ENCODE measurements around the gene PEAK1.
"Not testable (repeated sequence)": the region's sequence is repeated elsewhere in the genome, so short reads cannot be mapped to it uniquely, and the experiment has no call there.

PEAK1 gene

DNA sequence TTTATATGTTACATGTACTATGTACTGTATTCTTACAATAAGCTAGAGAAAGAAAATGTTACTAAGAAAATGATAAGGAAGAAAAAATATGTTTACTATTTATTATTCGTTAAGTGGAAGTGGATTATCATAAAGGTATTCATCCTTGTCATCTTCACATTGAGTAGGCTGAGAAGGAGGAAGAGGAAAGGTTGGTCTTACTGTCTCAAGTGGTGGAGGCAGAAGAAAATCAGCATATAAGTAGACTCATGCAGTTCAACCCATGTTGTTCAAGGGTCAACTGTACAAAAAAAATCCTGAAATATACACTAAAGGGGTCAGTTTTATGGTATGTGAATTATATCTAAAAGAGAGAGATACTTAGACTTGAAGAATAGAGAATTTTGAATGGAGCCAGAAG, 6.5 kb upstream of the PEAK1 start:
- in situ Hi-C loops (cut with MboI; ENCODE audit: low sequenced_read_pairs) = no loop called here

DNA sequence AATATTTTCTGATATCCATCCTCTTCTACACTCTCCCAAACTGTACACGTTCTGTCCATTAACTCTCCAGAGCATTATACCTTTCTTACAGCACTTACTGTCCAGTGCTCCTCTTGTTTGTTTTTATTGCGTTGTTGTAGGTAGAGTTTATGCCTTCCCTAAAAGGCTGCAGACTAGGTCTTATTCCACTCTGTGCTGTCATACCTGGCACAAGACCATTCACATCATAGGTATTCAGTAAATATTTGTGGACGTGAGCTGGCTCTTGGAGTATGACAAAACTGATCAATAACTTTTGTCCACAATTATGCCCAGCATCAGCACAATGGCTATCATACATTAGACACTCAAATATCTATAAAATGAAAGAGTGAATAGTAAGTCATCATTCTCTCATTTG, 5.2 kb upstream of the PEAK1 start:
- in situ Hi-C loops (cut with MboI; ENCODE audit: low sequenced_read_pairs) = no loop called here

DNA sequence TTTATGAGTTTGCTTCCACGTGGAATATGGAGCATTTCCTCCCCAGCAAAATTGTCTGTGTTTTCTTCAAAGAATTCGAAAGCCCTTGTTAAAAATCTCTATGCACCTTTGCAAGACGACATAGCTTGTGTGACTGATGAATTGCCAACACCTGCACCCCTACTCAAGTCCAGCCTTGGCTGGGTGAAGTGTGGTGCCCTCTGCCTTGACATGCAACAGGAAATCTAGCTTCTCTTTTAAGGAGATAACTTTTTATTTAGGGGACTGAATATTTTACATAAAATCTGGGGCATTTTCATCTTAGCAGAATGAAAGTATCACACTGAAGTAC, 1.4 kb upstream of the PEAK1 start:
- in situ Hi-C loops (cut with MboI; ENCODE audit: low sequenced_read_pairs) = no loop called here

DNA sequence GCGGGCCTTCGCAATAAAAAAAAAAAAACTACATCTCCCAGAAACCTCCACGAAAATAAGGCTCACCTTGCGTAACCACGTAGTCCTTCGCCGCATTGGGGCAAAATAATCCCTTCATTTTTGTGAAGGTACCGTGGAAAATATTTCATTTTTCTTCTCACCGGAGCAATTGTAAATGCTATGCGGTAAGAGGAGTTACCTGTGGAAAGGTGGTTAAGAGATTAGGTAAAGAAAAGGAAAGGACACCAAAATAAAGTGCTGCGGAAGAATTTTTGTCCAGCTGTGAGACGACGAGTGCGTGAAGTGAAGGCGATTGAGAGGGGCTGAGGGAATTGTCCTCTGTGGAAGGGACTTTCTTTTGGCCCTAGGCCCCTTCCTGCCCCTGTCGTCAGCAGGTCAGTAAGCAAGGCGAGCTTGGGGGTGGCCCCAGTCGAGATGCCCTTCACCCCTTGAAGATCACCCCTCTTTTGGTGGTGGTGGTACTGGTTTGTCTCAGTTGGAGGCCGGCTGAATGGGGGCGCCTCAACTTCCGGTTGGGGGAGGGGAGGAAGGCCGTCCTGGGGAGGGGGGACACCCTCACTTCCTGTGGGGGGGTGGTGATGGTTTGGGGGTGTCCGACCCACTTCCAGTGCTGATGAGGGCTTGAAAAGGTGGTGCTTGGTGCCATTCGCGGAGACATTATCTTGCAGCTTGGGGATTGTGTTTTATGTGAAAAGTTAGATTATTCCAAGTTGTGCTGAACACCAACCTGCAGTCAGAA, 886 bp upstream of the PEAK1 start, which contains the start of gene HMG20A:
Gene HMG20A, plus strand, starts transcription at position 279 of the 760 bp plus-strand sequence. CDS start 37,520 bp downstream, outside the sequence.
- in situ Hi-C loops (cut with MboI; ENCODE audit: low sequenced_read_pairs) = no loop called here

DNA sequence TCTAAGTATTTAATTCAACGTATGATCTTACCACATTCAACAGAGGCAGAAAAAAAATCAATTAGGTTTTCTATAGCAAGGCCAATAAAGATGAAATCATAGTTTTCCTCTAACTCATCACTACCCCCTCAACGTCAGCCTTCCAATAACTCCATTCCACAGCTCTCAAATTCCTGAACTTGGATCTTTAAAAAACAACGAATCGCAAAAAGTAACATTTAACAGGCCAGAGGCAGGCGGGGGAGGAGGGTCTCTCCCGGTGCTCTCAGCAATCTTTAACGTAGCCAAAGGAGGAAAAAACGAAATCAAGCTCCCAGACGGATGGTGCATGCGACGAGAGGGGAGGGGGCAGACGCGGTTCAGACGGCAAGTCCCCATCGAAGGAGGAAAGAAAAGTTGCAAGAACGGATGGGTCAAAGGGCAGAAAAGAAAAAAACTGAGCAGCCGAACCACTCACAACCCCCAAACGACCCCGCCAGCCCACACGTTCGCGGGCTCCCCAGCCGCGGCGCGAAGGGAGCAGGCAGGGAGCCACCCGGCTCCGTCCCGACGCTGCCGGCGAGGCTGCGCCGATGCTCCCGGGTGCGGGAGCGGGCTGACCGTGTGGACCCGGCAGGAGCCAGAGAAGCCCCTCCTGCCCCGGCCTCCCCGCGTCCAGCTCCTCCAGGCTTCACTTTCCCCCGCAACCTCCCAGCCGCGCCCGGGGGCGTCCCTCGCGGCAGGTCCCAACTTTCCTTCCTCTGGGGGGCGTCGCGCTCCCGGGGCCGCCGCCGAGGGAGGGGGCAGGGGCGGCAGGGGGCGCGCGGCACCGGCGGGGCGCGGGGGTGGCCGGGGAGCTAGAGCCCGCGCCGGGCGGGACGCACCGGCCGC, 703 bp downstream of the PEAK1 start:
- in situ Hi-C loops (cut with MboI; ENCODE audit: low sequenced_read_pairs) = no loop called here

DNA sequence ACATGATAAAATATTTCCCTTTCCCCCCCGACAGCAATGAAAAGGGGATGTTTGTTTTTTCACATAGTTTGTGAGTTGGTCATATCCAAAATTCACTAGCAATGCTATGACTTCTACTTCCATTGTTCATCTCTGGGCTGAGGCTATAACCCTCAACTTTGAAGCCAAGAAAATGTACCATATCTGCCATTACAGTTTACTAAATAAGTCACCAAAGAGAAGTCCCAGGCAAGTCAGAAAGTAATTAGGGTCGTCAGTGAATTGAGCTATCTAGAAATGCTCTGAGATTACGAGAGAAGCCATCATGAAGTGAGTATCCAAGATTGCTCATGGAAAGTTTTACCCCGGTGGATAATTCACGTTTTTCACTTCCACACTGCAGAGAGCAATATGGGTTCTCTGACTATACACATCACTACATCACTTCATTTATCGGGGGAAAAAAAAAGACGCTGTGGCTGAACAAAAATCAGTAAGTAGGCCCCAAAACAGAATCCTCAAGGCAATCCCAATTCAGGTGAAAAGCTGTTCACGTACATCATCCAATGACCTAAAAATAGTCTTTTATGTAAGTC, 1.4 kb downstream of the PEAK1 start:
- in situ Hi-C loops (cut with MboI; ENCODE audit: low sequenced_read_pairs) = no loop called here

DNA sequence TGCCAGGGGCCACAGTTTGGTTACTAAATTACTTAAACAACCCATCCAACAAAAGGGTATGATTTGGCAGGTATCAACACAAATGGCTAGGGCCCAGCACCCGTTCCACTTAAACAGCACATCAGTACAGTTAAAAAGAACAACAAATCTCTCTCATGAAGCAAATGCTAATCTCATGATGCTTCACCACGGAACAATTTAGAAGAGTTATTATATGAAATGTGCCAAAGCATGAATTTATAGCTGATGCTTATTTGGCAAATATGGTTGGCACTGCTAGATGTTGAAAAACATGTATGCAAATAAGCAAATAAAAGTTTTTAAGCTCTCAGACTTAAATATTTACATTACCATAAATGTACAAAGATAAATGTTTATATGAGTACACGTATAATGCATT, 2.3 kb downstream of the PEAK1 start:
- in situ Hi-C loops (cut with MboI; ENCODE audit: low sequenced_read_pairs) = no loop called here

DNA sequence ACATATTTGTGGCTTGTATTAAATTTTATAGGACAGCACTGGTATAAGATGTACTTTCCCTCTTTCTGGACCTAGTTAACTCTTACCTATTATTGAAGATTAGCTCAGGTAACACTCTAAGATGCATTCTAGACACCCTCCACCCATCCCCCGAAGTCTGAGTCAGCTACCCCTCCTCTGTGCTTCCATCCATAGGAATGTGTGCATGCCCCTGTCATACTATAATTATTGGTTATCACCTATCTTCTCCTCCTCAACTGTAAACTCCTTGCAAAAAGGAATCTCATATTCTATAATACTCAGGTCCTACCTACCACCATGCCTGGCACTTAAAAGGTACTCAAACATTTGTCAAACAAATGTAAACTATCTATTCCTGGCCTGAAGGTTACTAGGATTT, 3.0 kb downstream of the PEAK1 start:
- in situ Hi-C loops (cut with MboI; ENCODE audit: low sequenced_read_pairs) = no loop called here

DNA sequence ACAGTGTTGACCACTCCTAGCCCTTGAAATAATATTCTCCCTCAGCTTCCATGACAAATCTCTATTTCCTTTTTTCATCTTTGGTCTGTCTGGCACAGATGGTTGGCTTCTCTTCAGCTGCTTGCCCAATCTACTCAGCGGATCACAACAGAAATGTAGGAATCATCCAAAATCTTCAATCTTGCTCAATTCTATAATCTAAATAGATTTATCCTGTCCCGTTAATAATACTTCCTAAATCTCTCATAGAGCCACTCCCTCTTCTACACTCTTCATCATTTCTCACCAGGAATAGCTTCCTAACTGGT, 3.8 kb downstream of the PEAK1 start:
- in situ Hi-C loops (cut with MboI; ENCODE audit: low sequenced_read_pairs) = no loop called here

DNA sequence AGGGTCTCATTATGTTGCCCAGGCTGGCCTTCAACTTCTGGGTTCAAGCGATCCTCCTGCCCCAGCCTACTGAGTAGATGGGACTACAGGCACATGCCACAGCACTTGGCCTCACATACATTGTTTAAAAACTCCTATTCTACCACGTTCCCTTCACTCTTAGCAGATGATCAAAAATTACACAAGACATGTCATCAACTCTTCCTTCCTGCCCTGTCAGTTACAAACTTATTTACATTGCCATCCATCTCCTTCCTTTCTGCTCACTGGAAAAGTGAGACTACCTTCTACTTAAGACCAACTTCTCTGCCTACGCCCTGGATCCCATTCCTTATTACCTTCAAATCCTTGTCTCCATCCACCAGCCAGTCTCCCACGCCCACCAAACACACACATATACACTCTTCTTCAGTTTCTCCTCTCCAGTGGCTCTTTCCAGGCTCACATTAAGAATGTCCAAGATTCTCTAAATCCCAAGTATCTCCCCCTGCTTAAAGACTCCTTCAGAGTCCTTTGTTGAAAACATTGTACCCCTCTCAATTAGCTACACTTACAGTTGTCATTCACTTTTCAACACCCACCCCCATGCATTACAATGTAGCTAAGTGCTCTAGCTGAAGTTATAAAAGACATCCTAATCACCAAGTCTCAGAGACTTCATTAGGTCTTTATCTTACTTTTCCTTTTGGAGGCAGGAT, 4.3 kb downstream of the PEAK1 start:
- in situ Hi-C loops (cut with MboI; ENCODE audit: low sequenced_read_pairs) = no loop called here

DNA sequence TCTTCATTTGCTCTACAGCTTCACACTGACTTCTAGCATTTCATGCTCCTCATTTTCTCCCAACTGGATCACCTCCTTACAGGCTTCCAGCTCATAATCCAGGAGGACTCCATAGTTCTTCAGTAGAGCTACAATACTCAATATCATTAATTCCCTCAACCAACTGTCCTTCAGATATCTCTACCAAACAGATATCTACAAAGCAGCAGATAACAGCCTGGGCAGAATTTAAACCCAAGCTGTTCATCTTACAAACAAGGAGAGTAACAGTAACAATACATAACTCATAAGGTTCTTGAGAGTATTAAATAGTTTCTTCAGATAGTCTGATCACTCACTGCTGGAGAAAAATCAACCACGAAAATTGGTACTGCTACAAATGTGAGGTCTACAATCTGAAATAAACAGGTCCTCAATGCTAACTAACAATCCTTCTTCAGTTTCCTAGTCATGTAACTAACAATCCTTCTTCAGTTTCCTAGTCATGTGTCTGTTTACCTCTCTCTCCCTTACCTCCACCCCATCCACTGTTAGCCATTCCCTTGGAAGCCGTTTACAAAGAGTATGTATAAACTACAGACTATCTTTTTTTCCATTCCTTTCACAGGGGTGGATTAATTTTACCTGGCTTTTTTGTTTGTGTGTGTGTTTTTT, 5.0 kb downstream of the PEAK1 start:
- in situ Hi-C loops (cut with MboI; ENCODE audit: low sequenced_read_pairs) = no loop called here

DNA sequence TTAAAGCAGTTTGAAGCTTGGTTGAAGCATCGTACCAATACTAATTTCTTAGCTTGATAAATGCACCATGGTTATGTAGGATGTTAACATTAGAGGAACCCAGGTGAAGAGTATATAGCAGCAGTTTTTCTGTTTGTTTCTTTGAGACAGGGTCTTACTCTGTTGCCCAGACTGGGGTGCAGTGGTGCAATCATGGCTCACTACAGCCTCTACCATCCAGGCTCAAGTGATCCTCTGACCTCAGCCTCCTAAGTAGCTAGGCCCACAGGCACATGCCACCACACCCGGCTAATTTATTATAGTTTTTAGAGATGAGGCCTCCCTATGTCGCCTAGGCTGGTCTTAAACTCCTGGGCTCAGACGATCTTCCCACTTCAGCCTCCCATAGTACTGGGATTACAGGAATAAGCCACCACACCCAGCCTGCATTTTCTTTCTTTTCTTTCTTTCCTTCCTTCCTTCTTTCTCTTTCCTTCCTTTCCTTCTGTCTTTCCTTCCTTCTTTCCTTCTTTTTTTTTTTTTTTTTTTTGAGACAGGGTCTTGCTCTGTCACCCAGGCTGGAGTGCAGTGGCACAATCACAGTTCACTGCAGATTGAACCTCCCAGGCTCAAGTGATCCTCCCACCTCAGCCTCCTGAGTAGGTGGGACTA, 6.1 kb downstream of the PEAK1 start:
- in situ Hi-C loops (cut with MboI; ENCODE audit: low sequenced_read_pairs) = no loop called here

DNA sequence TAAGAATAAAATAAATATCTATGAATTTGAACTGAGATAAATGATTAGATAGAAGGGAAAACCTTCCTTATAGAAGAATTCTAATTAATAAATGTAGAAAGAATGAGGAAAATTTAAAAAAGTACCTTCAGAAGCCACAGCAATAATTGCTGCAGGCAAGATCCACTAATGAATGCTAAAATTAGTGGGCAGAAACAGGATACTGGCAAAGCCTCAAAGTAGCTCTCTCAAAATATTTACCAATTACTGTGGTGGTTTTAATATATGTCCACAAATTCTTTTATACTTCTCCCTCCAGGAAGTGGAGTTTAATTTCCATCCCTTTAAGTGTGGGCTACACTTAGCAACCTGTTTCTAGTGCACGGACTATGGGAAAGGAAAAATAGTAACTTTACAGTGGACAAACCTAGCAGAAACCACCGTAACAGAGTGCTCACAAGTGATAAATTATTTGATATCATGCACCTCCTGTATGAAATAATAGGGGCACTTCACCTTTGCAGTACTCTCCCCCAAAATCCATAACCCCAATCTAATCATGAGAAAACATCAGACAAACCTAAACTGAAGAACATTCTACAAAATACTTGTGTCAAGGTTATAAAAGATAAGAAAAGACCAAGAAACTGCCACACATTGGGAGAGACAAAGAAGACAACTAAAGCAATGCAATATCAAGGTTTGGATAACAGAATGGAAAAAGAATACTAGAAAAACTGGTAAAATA, 6.8 kb downstream of the PEAK1 start:
- in situ Hi-C loops (cut with MboI; ENCODE audit: low sequenced_read_pairs) = no loop called here

DNA sequence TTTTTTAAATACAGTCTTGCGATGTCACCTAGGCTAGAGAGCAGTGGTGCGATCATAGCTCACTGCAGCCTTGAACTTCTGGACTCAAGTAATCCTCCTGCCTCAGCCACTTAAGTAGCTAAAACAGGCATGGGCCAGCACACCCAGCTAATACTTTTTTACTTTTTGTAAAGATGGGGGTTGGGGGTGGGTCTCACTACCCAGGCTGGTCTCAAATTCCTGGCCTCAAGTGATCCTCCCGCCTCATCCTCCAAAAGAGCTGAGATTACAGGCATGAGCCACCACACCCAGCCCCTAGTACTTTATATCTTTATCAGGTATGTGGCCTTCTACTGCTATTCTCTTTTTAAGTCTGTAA, 8.3 kb downstream of the PEAK1 start:
- in situ Hi-C loops (cut with MboI; ENCODE audit: low sequenced_read_pairs) = no loop called here

DNA sequence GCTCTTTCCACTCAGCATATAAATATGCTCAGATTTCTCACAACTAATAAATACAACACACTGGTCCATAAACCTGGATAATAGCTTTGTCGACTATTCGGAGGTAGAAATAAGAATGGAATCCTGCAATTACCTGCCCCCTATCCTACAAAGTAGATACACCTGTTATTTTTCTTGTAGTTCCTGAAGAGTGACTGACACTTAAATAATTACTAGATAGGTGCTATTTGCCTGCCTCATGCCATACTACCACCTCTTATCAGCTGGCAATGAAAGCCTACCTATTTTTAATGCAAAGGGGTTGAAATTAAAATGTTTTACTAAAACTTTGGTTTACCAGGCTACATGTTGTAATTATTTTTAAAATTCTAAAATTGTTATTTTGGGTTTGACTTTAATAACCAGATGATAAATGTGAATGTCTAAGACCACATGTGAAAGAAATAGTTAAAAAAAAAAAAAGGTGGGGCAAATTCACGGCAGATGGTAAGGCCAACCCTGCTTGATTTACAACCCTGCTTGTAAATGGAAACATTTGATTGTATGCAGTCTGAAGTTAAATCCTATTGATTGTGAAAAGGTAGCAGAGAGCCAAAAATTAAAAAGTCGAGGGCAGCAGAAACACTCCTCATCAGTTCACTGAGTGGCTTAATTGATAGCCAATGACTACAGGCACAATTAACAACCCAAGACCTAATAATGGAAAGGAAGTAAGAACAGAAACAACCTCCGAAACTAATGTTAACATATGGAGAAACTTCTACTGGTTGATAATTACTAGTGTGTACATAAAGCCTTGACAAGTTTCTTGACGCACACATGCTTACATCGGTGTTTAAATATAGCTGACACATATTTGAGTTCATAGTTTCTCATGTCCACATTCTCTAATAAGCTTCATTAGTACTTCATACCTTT, 8.9 kb downstream of the PEAK1 start:
- in situ Hi-C loops (cut with MboI; ENCODE audit: low sequenced_read_pairs) = no loop called here

DNA sequence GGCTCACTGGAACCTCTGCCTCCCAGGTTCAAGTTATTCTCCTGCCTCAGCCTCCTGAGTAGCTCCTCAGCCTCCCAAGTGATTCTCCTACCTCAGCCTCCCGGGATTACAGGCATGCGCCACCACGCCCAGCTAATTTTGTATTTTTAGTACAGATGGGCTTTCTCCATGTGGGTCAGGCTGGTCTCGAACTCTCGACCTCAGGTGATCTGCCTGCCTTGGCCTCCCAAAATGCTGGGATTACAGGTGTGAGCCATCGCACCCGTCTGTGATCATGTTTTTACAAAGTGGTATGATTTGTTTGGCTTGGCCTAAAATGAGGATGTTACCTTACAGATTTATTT, 9.8 kb downstream of the PEAK1 start:
- in situ Hi-C loops (cut with MboI; ENCODE audit: low sequenced_read_pairs) = not testable (repeated sequence)

DNA sequence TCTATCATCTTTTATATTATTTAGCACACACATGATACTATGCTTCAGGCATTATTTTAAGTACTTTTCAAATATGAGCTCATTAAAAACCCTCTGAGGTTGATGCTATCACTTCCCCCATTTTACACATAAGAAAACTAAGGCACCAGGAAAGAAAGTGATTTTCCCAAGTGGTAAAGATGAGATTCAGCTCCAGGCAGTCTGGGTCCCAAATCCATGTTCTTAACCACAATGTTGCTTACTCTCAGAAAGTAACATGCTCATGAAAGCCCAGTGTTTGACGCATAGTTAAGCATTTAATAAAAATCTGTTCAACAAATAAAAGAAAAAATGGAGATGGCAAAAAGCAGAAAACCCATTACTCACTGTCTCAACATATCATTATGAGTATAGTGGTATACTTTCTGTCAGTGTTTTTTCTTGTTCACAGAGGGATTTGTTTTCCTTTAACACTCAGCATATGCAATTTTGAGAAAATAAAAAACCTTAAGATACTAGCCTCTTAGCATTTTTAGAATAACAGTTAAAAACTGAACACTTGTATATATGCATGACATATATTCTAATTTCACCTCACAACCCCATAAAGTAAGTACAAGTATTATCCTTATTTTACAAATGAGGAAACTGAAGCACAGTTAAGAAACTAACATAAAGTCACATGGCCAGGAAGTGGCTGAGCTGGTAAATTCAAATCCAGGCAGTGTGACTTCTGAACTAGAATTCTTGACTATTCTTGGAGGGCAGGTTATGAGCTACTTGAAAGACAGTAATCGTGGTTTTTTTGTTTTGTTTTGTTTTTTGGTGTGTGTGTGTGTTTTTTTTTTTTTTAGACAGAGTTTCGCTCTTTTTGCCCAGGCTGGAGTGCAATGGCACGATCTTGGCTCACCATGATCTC, 10.4 kb downstream of the PEAK1 start:
- in situ Hi-C loops (cut with MboI; ENCODE audit: low sequenced_read_pairs) = no loop called here

DNA sequence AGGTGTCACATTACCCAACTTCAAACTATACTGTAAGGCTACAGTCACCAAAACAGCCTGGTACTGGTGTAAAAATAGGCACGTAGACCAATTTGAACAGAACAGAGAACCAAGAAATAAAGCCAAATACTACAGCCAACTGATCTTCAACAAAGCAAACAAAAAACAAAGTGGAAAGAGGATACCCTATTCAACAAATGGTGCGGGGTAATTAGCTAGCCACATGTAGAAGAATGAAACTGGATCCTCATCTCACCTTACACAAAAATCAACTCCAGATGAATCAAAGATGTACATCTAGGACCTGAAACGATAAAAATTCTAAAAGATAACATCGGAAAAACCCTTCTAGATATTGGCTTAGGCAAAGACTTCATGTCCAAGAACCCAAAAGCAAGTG, 13.1 kb downstream of the PEAK1 start:
- in situ Hi-C loops (cut with MboI; ENCODE audit: low sequenced_read_pairs) = no loop called here
